ENCODE measurements around the gene LY86.
A peak's percentile ranks its signal among the peaks of the same experiment; 100 is the strongest.
"Not testable (repeated sequence)": the region's sequence is repeated elsewhere in the genome, so short reads cannot be mapped to it uniquely, and the experiment has no call there.

The LY86 gene

GRCh38 chr6:6655805-6656251 is 67.3 kb downstream of the LY86 start:
- DNase-seq, result no peak

GRCh38 chr6:6656287-6656686 is 67.8 kb downstream of the LY86 start:
- DNase-seq, result no peak

- DNase-seq, result no peak
Observed at GRCh38 chr6:6657085-6657819, 68.7 kb downstream of the LY86 start.

- no peak for DNase-seq
Observed at GRCh38 chr6:6657820-6658217, 69.3 kb downstream of the LY86 start.

- DNase-seq, result no peak
Observed at GRCh38 chr6:6659600-6660327, 71.2 kb downstream of the LY86 start.

- DNase-seq, result no peak
Observed at GRCh38 chr6:6660339-6661045, 72.0 kb downstream of the LY86 start.

- no peak for DNase-seq
Observed at GRCh38 chr6:6661191-6661590, 72.7 kb downstream of the LY86 start.

- DNase-seq, result no peak
Observed at GRCh38 chr6:6661684-6662083, 73.2 kb downstream of the LY86 start.

- DNase-seq, result no peak
Observed at GRCh38 chr6:6663421-6664135, 75.1 kb downstream of the LY86 start.

GRCh38 chr6:6665555-6666243 is 77.2 kb downstream of the LY86 start:
- no peak for DNase-seq

GRCh38 chr6:6670150-6670549 is 81.6 kb downstream of the LY86 start:
- DNase-seq, result not testable (repeated sequence)

GRCh38 chr6:6674872-6675271 is 86.4 kb downstream of the LY86 start:
- no peak for DNase-seq

- DNase-seq, result peak; percentile 54
Observed at GRCh38 chr6:6676910-6677441, 88.5 kb downstream of the LY86 start.

- DNase-seq, result no peak
Observed at GRCh38 chr6:6678185-6678671, 89.7 kb downstream of the LY86 start.

- DNase-seq, result no peak
Observed at GRCh38 chr6:6678811-6679210, 90.3 kb downstream of the LY86 start.

- DNase-seq, result no peak
Observed at GRCh38 chr6:6679633-6680032, 91.1 kb downstream of the LY86 start.

- DNase-seq, result no peak
Observed at GRCh38 chr6:6680526-6680925, 92.0 kb downstream of the LY86 start.

- DNase-seq, result no peak
Observed at GRCh38 chr6:6681075-6681849, 92.7 kb downstream of the LY86 start.

- no peak for DNase-seq
Observed at GRCh38 chr6:6682225-6682624, 93.7 kb downstream of the LY86 start.

GRCh38 chr6:6683969-6684833 is 95.7 kb downstream of the LY86 start:
- DNase-seq, result peak; percentile 20

Measured in stimulated activated naive CD4-positive, alpha-beta T cell treated with Interleukin-2 at 50 U/mL for 16 hours (primary cell).